Lung (tissue), 12 donors: ENCODE results near the gene BAIAP2. TPM values are rescaled to one million over a fixed set of nuclear protein-coding genes. Genes with fewer than 3 reads are reported as not detected.

ENCODE experiments used
- ATAC-seq: fragments of 200-7000 bp; cut with Tn5 transposase; one replicate; pipeline ENCODE4 v1.9.1; 2020; ENCODE audit warnings: moderate number of reproducible peaks; ENCODE audit not compliant: insufficient read depth, low FRiP score
- DNase-seq, 3 donors: peaks; one replicate each; pipeline ENCODE4 v3.0.0-alpha.2; 2013 to 2017
- H3K27ac ChIP-seq, 2 donors: one replicate each; pipeline ENCODE4 v1.5.1; 2013; ENCODE audit warnings: mild to moderate bottlenecking in 2 of 2, moderate library complexity in 2 of 2, control low read depth in 1 of 2, inconsistent platforms in 1 of 2, low read depth in 1 of 2, low read length in 1 of 2
- H3K27me3 ChIP-seq, 3 donors: one replicate each; pipeline ENCODE4 v1.5.1; 2013; ENCODE audit warnings: low read length in 2 of 3; ENCODE audit not compliant: control insufficient read depth in 3 of 3, insufficient read depth in 3 of 3
- H3K36me3 ChIP-seq, 4 donors: one replicate each; pipeline ENCODE4 v1.5.1; 2013; ENCODE audit warnings: low read length in 4 of 4, mild to moderate bottlenecking in 1 of 4, moderate library complexity in 1 of 4; ENCODE audit not compliant: control insufficient read depth in 4 of 4, insufficient read depth in 4 of 4
- H3K4me1 ChIP-seq, 5 donors: one replicate each; pipeline ENCODE4 v1.5.1; 2013; ENCODE audit warnings: low read length in 5 of 5, mild to moderate bottlenecking in 2 of 5, moderate library complexity in 1 of 5; ENCODE audit not compliant: control insufficient read depth in 5 of 5, insufficient read depth in 5 of 5
- H3K4me3 ChIP-seq: one replicate; pipeline ENCODE4 v1.5.1; 2013; ENCODE audit warnings: mild to moderate bottlenecking, control low read depth, moderate library complexity
- H3K9ac ChIP-seq, 2 donors: one replicate each; pipeline ENCODE4 v1.5.1; 2013; ENCODE audit warnings: low read length in 2 of 2, control low read depth in 1 of 2; ENCODE audit not compliant: insufficient read depth in 1 of 2
- H3K9me3 ChIP-seq, 4 donors: one replicate each; pipeline ENCODE4 v1.5.1; 2013; ENCODE audit warnings: low read length in 3 of 4, mild to moderate bottlenecking in 1 of 4, moderate library complexity in 1 of 4; ENCODE audit not compliant: control insufficient read depth in 4 of 4, insufficient read depth in 3 of 4
- WGBS, 2 donors: extraction: QIAGEN DNeasy Blood & Tissue Kit; methylation state at CpG; one replicate each; pipeline ENCODE4 v1.1.7; 2013; 5-methylcytosine and 5-hydroxymethylcytosine counted together
- polyA plus RNA-seq, 2 donors: library from polyadenylated mRNA; stranded (reverse); fragments of 200-250 nt; gene quantifications; one replicate each; pipeline ENCODE4 v1.2.1, GENCODE V29; 2013
- total RNA-seq, 2 donors: library from RNA; depleted of rRNA in 1 of 2; stranded (reverse); fragments of >200 nt in 1 of 2; gene quantifications; one replicate each; pipeline ENCODE4 v1.2.1, GENCODE V29; 2014 to 2021
- TF ChIP-seq, protein P1 (sequence below): IDR thresholded peaks from 2 replicates; pipeline ENCODE4 v1.5.1; 2012; ENCODE audit warnings: mild to moderate bottlenecking; ENCODE audit errors: control extremely low read depth, extremely low read depth
- donor health status: control.
- donor health status: control.
- donor health status: Bipolar disorder and iron deficiency.
- donor health status: healthy.
- donor health status: DM: yes; HTN: yes; CAD: no.

The BAIAP2 gene
- total and polyA plus RNA-seq, 4 donors, result 59.2 to 141 (median 77.7) TPM

- 79 to 83% methylated on average over 18 of the region's 18 CpGs for WGBS, 2 donors
- H3K4me1 ChIP-seq, result peaks cover 7 to 71% (median 35%) of the 10 kb centered on the region in 5 donors
- TF ChIP-seq, protein P1, sequence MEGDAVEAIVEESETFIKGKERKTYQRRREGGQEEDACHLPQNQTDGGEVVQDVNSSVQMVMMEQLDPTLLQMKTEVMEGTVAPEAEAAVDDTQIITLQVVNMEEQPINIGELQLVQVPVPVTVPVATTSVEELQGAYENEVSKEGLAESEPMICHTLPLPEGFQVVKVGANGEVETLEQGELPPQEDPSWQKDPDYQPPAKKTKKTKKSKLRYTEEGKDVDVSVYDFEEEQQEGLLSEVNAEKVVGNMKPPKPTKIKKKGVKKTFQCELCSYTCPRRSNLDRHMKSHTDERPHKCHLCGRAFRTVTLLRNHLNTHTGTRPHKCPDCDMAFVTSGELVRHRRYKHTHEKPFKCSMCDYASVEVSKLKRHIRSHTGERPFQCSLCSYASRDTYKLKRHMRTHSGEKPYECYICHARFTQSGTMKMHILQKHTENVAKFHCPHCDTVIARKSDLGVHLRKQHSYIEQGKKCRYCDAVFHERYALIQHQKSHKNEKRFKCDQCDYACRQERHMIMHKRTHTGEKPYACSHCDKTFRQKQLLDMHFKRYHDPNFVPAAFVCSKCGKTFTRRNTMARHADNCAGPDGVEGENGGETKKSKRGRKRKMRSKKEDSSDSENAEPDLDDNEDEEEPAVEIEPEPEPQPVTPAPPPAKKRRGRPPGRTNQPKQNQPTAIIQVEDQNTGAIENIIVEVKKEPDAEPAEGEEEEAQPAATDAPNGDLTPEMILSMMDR, result no peak
- DNase-seq (no peak), ATAC-seq (no peak)
- H3K9me3 ChIP-seq, result no peaks in the 10 kb centered on the region
- no peak overlapping the region for H3K4me3 ChIP-seq
- H3K27me3 ChIP-seq, result no peaks in the 10 kb centered on the region
- H3K27ac ChIP-seq, result peak overlapping the region in 1 of 2 donors; percentile 92
- H3K9ac ChIP-seq, result no peak overlapping the region
- H3K36me3 ChIP-seq, result no peaks in the 10 kb centered on the region
Measured at GRCh38 chr17:81046770-81047359, 11.9 kb downstream of the BAIAP2 start.

DNA sequence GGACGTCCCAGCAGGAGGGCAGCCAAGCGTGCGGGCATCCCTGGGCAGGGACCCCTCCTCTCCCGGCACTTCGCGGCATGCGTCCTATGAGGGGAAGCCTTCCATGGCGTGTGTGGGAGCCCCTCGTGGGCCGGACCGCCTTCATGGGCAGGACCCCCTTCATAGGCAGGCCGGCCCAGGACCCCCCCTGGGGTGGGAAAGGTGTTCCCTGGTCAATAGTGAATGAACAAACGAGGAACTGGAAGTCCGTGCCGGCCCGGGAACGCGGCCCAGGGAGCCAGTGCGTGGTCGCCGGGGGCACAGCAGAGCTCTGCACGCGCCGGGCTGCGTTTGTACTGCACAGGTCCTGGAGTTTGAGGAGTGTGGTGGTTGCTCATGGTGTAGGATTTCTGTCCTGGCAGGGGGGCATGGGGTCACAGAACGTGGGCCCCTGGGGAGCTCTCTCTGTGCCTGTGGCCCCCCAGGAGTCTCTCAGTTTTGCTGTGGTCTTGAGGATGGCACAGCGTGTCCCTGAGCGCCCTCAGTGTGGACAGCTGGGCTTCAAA, 13.9 kb downstream of the BAIAP2 start:
- Histone ChIP-seq H3K27me3 (no peaks in the 10 kb centered on the region), H3K9me3 (peaks cover 0 to 1% (median 0%) of the 10 kb centered on the region in 4 donors), H3K4me3 (no peak overlapping the region), H3K36me3 (no peaks in the 10 kb centered on the region), H3K4me1 (peaks cover 7 to 72% (median 38%) of the 10 kb centered on the region in 5 donors), H3K9ac (no peak overlapping the region), H3K27ac (peak overlapping the region in 1 of 2 donors; percentile 95)
- DNase-seq (no peak), ATAC-seq (no peak)
- TF ChIP-seq, protein P1, result no peak
- 79 to 85% methylated on average over 28 of the region's 28 CpGs for WGBS, 2 donors

DNA sequence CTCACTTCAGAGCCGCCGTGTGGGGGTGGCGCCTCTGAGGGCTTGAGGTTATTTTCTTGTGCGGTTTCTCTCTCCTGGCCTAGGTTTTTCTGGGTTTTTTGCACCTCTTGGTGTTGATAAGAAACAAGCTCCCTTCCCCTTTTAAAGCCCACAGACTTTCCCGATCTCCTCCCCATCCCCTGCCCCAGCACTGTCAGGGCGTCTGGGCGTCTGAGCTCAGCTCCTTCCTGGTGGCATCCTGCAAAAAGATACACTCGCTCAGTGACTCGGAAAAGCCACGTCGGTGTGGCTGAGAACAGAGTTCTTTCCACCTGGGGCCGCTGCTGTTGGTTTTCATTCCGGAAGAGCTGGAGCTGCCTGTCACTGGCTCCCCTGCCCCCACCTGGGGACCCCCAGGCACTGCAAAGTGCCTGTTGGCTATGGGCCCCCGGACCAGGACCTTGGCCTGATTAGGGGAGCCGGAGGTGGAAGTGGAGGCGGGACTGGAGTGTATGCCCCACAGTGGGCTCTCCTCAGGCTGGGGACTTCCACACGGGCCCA, 14.5 kb downstream of the BAIAP2 start:
- H3K27ac ChIP-seq, result peak overlapping the region in 1 of 2 donors; percentile 95
- TF ChIP-seq, protein P1, result no peak
- DNase-seq (no peak), ATAC-seq (no peak)
- H3K27me3 ChIP-seq, result no peaks in the 10 kb centered on the region
- H3K4me1 ChIP-seq, result peaks cover 7 to 69% (median 33%) of the 10 kb centered on the region in 5 donors
- no peak overlapping the region for H3K4me3 ChIP-seq
- H3K36me3 ChIP-seq, result no peaks in the 10 kb centered on the region
- H3K9me3 ChIP-seq, result peaks cover 0 to 1% (median 0%) of the 10 kb centered on the region in 4 donors
- H3K9ac ChIP-seq, result no peak overlapping the region
- WGBS, 2 donors, result 30 to 43% methylated on average over 17 of the region's 17 CpGs
